Measurements from ENCODE around the gene PTGES3L.
"Not testable (repeated sequence)": the region's sequence is repeated elsewhere in the genome, so short reads cannot be mapped to it uniquely, and the experiment has no call there.

Gene PTGES3L

DNA sequence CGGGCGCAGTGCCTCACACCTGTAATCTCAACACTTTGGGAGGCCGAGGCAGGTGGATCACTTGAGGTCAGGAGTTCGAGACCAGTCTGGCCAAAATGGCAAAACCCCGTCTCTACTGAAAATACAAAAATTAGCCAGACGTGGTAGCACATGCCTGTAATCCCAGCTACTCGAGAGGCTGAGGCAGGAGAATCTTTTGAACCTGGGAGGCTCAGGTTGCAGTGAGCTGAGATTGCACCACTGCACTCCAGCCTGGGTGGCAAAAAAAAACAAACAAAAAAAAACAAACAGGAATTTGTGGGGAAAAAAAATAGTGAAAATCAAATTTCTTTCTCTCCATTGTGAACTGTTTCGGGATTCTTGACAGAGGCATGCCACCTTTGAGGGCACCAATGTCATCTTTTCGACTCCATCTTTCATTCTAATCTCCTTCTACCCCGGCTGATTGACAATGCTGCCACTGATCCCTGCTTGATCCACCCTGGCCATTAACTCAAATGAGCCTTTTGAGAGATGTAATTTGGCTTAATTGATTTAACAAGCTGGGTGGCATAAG, 60.3 kb downstream of the PTGES3L start:
- DNase-seq, result not testable (repeated sequence)

DNA sequence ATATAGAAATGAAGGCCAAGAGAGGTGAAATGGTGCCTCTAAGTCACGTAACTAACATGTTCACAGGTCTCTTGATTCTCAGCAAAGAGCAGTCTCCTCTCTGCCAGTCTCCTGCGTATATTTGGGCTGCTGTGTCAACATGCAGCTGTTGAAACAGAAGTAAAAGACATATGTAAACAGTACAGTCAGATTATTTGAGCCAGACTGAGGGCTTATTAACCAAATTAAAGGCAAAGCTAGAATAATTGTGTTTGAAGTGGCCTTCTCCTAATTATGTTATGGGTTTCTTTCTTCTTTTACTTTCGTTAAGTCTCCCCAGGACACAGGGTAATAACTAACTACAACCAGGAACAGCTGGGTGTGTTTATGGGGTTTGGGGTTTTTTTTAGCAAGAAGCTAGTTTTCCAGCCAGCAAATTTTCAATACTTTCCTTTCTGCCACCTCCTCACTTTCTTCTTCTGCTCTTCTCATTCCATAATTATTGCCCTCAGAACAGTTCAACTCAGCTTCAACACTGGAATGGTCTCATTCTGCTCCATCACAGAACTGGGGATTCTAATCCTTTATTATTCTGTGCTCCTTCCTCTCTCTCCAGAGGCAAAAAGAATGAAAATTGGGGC, 60.9 kb downstream of the PTGES3L start:
- no peak for DNase-seq
